ENCODE data around the gene FNDC1.

DNA sequence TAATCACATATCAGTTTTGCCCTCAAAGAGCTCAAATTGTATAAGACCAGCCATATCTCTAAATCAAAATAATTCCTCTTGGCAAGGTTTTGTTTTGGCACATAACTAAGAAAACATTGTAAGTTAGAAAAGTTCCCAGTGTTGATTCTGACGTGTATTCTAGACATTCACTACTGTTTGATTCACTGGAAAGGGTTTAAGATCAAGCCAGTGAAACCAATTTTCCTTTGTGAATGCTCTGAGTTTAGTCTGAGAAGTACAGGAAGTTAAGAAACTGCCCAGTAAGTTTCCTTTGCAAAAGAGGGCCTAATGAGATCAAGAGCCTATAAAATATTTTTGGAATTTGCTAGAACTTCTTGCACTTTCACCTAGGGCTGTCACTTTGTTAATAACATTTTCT is 143.0 kb downstream of the FNDC1 start:
- TF ChIP-seq CTCF (IDR thresholded peaks at IDR 0.05; ENCODE audit: low read length) (no peak), EZH2 (IDR thresholded peaks at IDR 0.05; ENCODE audit: borderline replicate concordance, low read length) (no peak)
